ENCODE data around the gene ZNF492. TPM values are rescaled to one million over a fixed set of nuclear protein-coding genes. Genes with fewer than 3 reads are reported as not detected.
A peak's percentile ranks its signal among the peaks of the same experiment; 100 is the strongest.
"Not testable (repeated sequence)": the region's sequence is repeated elsewhere in the genome, so short reads cannot be mapped to it uniquely, and the experiment has no call there.

Gene ZNF492
- total RNA-seq (1 to 10 TPM in 2 of 7 donors, under 1 TPM in 4, not detected in 1; 0.34 to 1.3 (median 0.83) TPM), polyA plus RNA-seq (under 1 TPM; 0.04 to 0.33 (median 0.06) TPM)
- long read RNA-seq, donor 1, result 0 reads
- long read RNA-seq, donor 2, result 0 reads

- TF ChIP-seq POLR2AphosphoS5 (IDR thresholded peaks at IDR 0.05), result peak in 2 of 3 donors; percentile 50 to 58
- Histone ChIP-seq H3K4me3 (peak within 1 kb of the TSS; percentile 16 to 81 (median 56)), H3K9me3 (peaks cover 0 to 56% (median 24%) of the 10 kb centered on the region in 8 donors), H3K27ac (peak within 1 kb of the TSS in 5 of 8 donors; percentile 39 to 73 (median 45)), H3K4me1 (peaks cover 0 to 11% (median 0%) of the 10 kb centered on the region in 6 donors)
- intact Hi-C loops (cut with DNase I; ENCODE audit: low total_unique reads); H3K36me3 ChIP-seq; H3K27me3 ChIP-seq (replicated peaks in 1 of 7): not testable (repeated sequence)
- DNase-seq, result peak; percentile 77
- WGBS, 5 donors, result 4 to 25% (median 10%) methylated on average over 27 to 36 of the region's 36 CpGs
Measured at GRCh38 chr19:22633706-22634449, at the start of gene ZNF492. ZNF492 (plus strand) TSS chr19:22634324; CDS start chr19:22653400, 19,076 bp downstream.

GRCh38 chr19:22595422-22595821 is 38.7 kb upstream of the ZNF492 start:
- intact Hi-C loops (cut with DNase I; ENCODE audit: low total_unique reads), result no loop called here
- no peak for DNase-seq

GRCh38 chr19:22595918-22596341 is 38.2 kb upstream of the ZNF492 start:
- 12 to 27% (median 18%) methylated on average over 14 to 24 of the region's 24 CpGs for WGBS, 5 donors
- H3K4me3 ChIP-seq, result no peak overlapping the region
- H3K4me1 ChIP-seq, result no peaks in the 10 kb centered on the region
- TF ChIP-seq POLR2AphosphoS5 (IDR thresholded peaks at IDR 0.05) (no peak), CTCF (IDR thresholded peaks at IDR 0.05 in 8 of 11, conservative IDR thresholded peaks at IDR 0.05 in 3 of 11) (no peak), POLR2A (IDR thresholded peaks at IDR 0.05) (no peak)
- peaks cover 0 to 88% (median 64%) of the 10 kb centered on the region in 8 donors for H3K9me3 ChIP-seq
- peaks cover 0 to 17% (median 0%) of the 10 kb centered on the region in 7 donors for H3K27me3 ChIP-seq (replicated peaks in 1 of 7)
- no peak for DNase-seq
- no peak overlapping the region for H3K27ac ChIP-seq
- no peaks in the 10 kb centered on the region for H3K36me3 ChIP-seq
- intact Hi-C loops (cut with DNase I; ENCODE audit: low total_unique reads), result no loop called here

More at GRCh38 chr19:22595422-22595821, 38.7 kb upstream of the ZNF492 start:
- Histone ChIP-seq H3K36me3 (no peaks in the 10 kb centered on the region), H3K9me3 (peaks cover 0 to 87% (median 60%) of the 10 kb centered on the region in 8 donors), H3K4me3 (no peak overlapping the region), H3K27me3 (replicated peaks in 1 of 7) (peaks cover 0 to 16% (median 0%) of the 10 kb centered on the region in 7 donors), H3K4me1 (no peaks in the 10 kb centered on the region), H3K27ac (no peak overlapping the region)
- TF ChIP-seq CTCF (IDR thresholded peaks at IDR 0.05 in 8 of 11, conservative IDR thresholded peaks at IDR 0.05 in 3 of 11) (no peak), POLR2A (IDR thresholded peaks at IDR 0.05) (no peak), POLR2AphosphoS5 (IDR thresholded peaks at IDR 0.05) (no peak)
- WGBS, 5 donors, result 48 to 66% (median 50%) methylated on average over 10 to 11 of the region's 11 CpGs

- peaks cover 0 to 100% (median 57%) of the 10 kb centered on the region in 8 donors for H3K9me3 ChIP-seq
- peaks cover 0 to 11% (median 0%) of the 10 kb centered on the region in 7 donors for H3K27me3 ChIP-seq (replicated peaks in 1 of 7)
- no peak overlapping the region for H3K27ac ChIP-seq
- H3K4me3 ChIP-seq, result no peak overlapping the region
- 73 to 85% (median 80%) methylated on average over 17 to 18 of the region's 18 CpGs for WGBS, 5 donors
- no peaks in the 10 kb centered on the region for H3K4me1 ChIP-seq
- H3K36me3 ChIP-seq, result no peaks in the 10 kb centered on the region
- DNase-seq, result no peak
- intact Hi-C loops (cut with DNase I; ENCODE audit: low total_unique reads), result no loop called here
- no peak for TF ChIP-seq POLR2A (IDR thresholded peaks at IDR 0.05)
- no peak for TF ChIP-seq CTCF (IDR thresholded peaks at IDR 0.05 in 8 of 11, conservative IDR thresholded peaks at IDR 0.05 in 3 of 11)
- TF ChIP-seq POLR2AphosphoS5 (IDR thresholded peaks at IDR 0.05), result no peak
Measured at GRCh38 chr19:22600690-22601648, 33.2 kb upstream of the ZNF492 start.
